NAMALWA (cell line): ENCODE data around the gene CYP26B1.

ENCODE experiments used
- DNase-seq: peaks from one replicate; pipeline ENCODE4 v3.0.0-alpha.2; 2015; ENCODE audit warnings: low spot score

Gene CYP26B1

DNA sequence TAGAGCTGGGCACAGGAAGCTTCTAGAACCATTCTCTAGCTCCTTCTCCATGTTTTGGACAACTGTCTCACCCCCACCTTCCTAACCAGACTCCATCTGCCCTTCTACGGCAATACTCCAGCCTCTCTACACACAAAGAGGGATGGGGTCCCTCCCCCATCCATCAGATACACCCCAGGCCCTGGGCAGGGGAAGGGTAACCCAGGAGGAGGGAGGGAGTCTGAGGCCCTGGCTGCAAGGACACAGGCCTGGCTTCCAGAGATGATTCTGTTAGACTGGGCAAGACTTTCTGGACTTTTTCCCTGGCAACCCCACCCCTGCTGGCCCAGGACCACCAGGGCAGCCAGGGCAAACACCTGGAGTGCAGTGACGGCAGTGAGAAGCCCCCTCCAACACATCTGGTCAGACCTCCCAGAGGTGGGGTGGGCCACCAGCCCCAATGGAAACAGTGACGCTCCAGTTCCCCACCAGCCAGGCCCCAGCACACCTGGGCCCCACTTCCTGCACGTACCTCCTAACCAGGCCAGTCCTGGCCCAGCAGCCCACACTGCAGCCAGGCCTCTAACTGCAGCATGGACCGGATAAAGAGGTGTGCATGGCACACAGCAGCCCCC is 6.5 kb downstream of the CYP26B1 start:
- DNase-seq = no peak

GRCh38 chr2:72140621-72140960 is 7.1 kb downstream of the CYP26B1 start:
- no peak for DNase-seq

GRCh38 chr2:72139874-72140620 is 7.6 kb downstream of the CYP26B1 start:
- no peak for DNase-seq

DNA sequence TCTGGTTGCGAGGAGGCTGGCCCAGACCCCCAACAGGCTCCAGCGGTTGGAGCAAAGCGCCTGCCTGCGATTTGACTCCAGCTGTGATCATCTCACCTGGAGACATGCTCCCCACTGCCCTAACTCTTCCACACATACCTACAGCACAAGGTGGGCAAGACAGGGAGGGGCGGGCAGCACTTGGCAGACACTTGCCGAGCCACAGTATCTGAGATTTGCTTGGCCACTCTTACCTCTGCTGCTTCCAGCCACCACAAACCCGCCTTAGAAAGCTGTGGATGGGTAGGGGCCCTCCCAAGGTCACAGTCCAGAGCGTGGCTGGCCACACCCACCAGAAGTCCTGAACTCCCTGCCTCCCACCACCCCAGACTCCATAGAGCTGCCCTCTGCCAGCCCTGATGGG is 8.2 kb downstream of the CYP26B1 start:
- DNase-seq = no peak

DNA sequence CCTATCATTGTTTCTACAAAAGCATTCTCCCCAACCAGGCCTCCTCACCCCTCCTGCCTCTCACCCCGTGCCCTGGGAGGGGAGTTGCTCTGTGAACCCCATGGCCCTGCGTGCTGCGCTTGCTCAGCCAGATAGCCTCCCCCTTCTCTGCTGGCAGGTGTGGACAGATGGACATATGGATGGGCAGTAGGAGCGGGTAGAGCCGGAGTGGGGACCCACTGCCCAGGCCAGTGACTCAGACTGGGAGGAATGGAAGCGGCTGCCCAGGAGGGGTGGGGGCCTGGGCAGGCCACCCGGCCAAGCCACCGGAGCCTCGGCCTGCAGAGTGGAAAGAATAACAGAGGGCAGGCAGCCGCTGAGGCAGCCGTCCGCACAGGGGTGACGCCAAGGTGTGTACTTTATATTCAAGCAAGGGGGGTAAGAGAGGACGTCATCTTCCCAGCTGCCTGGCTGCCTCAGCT is 8.7 kb downstream of the CYP26B1 start:
- DNase-seq = no peak

- no peak for DNase-seq
These were observed 9.4 kb downstream of the CYP26B1 start for GRCh38 chr2:72138011-72138881.

- peak; percentile 74 for DNase-seq
These were observed 10.1 kb downstream of the CYP26B1 start for GRCh38 chr2:72137498-72138010.

DNA sequence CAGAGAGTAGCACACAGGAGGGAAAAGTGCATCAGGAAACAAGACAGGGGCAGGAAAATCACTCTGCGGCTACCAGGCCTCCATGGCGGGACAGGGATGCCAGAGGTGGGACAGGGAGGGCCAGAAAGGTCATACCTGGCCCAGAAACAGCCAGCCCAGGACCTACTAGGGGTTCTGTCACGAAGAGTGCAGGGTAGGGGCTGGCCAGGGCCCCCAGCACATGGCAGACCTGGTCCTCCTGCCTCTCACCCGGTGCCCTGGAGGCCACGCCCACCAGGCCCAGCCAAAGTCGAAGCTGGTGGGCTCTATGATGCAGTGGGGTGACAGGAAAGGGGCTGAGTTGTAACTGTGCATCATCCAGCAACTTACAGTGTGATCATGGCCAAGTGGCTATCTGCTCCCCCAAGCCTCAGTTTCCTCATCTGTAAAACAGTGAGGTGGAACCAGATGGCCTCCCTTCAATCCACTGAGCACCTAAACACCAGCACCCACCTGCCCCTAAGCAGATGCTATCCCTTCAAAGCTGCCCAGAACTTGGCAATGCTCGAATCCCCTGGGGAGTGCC is 10.6 kb downstream of the CYP26B1 start:
- no peak for DNase-seq

- no peak for DNase-seq
These were observed 11.3 kb downstream of the CYP26B1 start for GRCh38 chr2:72136331-72136730.

GRCh38 chr2:72135921-72136320 is 11.7 kb downstream of the CYP26B1 start:
- DNase-seq = no peak

DNA sequence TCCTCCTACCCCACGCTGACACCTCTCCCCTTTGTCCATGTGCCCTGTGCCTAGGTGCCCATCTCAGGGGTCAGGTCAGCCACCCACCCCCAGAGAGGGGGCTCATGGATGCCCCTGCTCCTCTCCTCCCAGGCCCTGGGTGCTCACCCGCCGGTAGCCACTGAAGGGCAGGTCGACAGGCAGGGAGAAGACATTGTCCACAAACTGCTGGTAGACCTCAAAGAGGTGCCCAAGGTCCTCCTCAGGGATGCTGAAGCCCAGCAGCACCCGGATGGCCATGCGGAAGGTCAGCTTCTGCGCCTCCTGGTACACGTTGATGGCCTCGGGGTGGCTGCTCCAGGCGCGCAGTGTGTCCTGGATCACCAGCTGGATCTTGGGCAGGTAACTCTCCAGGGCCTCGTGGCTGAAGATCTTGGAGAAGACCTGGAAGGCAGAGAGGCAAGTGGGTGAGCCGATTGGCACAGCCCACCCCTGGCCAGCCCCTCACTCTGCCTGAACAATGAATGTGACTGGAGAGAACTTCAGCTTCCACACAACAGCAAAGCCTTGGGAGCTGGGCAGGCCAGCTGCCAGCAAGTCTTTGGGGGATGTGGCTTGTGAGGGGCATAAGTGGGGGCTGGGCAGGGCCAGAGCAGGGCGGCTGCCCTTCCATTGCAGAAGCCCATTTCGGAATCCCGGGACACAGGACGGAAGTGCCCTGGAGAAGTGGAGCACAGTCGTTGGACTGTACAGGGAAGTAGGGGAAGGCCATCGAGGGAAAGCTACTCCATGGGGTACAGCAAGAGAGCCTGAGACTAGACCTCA is 12.5 kb downstream of the CYP26B1 start:
- DNase-seq = no peak

DNA sequence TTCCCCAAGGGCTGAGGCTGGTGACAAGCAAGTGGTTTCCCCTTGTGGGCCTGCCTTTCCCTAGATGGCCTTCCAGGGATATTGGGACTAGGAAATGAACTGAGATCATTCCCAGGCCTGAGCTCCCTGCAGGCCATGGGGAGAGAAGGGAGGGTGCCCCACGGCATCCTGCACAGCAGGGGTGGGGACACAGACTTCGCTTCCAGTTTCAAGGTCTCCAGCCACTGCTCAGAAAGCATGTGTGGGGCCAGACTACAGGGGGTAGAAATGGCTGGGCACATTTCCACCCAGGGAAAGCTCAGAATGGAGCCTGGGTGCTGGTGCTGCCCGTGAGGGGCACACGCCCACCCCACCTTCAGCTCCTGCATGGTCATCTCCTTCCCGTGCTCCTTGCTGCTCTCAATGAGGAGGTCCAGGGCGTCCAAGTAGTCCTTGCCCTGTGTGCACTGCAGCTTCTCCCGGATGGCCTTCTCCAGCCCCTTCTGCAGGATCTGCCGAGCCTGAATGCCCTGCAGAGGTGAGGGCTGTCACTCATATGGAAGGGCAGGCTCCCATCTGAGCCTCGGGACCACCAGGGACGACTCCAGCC is 13.2 kb downstream of the CYP26B1 start:
- no peak for DNase-seq

DNA sequence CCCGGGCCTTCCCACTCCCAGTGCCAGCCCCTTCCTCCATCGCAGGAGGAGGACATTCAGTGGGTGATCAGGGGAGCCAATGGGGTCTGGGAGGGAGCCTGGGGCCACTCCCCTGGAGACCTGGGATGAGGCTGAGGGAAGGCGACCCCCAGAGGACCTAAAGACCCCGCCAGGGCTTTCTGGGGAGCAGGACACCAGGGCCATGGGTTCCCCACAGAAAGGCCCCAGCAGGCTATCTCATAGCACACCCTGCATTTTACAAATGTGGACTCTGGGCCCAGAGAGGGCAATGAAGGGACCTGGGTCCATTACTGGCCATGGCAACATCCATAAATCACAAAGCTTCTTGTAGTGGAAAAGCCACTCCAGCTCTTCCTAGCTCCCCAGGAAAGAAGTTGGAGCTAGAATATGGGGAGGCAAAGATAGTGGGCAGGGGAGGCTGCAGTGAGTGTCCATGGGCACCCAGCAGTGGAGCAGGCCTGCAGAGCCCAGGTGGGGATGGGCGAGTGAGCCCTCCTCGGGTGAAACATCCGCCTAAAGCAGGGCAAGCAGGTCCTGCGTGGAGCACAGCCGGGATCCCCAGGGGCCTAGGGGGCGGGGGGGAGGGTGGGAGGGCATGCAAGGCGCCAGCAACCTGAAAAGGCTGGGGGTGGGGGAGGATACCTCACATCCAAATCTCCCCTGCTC is 13.8 kb downstream of the CYP26B1 start:
- DNase-seq = no peak

DNA sequence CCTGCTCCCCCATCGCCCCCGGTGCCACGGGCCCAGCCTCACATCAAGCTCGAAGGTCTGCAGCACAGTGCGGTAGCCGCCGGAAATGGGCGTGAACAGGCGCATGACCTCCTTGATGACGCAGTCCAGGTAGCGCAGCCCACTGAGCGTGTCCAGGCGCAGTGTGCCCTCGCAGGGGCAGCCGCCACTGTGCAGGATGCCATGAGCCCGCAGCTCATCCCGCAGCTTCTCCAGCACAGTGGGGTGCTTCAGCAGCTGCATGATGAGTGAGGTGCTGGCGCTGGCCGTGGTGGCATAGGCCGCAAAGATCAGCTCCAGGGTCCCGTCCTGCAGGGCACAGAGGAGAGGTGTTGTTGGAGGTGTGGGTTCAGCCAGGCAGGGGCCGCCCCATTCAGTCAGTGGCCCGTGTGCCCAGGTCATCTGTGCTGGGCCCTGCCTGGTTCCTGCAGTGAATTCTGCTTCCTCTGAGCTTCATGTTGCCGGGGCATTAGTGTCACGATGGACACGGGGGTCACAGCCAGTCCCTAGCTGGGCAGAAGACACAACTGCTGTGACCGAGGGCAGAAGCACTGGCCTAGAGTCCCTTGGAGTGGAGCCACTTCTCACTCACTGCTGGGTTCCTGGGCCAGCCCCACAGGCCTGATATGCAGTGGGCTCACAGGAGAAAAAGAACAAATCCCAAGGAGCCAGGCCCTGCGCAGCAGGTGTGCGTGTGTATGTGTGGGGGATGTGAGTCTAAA is 14.5 kb downstream of the CYP26B1 start:
- DNase-seq = no peak

DNA sequence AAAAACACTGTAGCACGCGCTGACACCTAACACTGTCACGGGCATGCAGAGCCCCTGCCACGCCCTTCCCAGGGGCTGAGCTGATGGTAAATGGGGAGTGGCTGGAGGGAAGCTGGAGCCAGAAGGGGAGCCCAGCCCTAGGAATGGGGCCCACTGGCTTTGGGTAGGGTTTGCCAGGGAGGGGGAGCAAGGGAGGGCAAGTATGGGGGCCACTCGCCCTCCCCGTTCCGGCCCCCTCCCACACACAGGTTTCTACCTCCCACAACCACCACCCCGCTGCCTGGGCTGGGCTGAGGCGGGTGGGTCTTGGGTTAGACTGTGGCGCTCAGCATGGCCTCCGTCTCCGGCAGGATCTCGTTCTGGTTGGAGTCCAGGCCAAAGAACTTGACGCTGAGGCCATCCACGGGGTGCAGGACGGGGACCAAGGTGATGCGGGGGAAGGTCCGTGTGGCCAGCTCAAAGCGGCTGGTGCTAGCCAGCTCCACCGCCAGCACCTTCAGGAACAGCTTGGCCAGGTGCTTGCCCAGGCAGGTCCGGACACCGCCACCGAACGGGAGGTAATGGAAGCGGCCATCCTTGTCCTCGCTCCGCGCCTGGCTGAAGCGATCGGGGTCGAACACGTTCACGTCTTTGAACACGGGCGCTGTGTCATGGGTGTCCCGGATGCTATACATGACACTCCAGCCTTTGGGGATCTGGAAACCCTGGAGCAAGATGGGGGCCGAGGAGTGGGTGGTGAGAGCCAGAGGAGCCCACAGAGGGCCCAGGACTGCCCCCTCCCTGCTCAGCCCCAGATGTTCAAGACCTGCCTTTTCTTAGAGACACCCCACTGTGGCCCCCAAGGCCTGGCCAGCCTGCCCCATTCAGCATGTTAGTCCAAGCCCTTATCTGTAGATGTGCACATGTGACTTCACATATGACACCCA is 15.5 kb downstream of the CYP26B1 start:
- DNase-seq = no peak

DNA sequence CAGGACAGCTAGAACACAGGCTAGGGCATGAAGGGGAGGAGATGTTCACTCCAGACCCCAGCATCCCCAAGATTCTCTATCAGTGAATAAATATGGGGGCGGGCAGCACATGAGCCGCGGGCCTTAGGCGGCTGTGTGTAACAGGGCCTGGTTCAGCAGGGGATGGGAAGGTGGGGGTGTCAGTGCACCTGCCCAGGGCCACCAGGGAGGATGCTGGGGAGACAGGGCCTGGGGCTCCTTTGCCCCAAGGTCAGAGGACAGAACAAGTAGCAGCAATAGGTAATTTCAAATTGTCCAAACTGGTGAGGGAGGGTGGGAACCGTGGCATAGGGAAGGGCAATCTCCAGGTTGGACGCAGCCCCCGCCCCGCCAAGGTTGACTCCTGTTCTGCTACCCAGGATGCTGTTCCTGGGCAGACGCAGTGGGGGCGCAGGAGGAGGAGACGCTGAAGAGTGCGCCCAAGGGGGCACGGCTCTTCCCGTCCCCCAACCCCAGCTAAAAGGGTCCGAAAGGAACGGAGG is 16.2 kb downstream of the CYP26B1 start:
- no peak for DNase-seq

- no peak for DNase-seq
These were observed 16.9 kb downstream of the CYP26B1 start for GRCh38 chr2:72130659-72131360.
